ENCODE results near the gene ABCB7.
"Not testable (repeated sequence)": the region's sequence is repeated elsewhere in the genome, so short reads cannot be mapped to it uniquely, and the experiment has no call there.

ABCB7 gene

GRCh38 chrX:75074475-75074874, 81.6 kb downstream of the ABCB7 start:
- H3K27ac ChIP-seq (ENCODE audit: low read depth, low read length), result no peak overlapping the region
- H3K9ac ChIP-seq (ENCODE audit: low read length), result no peak overlapping the region
- H3K4me3 ChIP-seq (ENCODE audit: low read length), result no peak overlapping the region
- no peaks in the 10 kb centered on the region for H3K36me3 ChIP-seq (ENCODE audit: control insufficient read depth, insufficient read depth, low read length)
- no peaks in the 10 kb centered on the region for H3K4me1 ChIP-seq (ENCODE audit: control insufficient read depth, insufficient read depth, low read length)
- H3K27me3 ChIP-seq (ENCODE audit: control insufficient read depth, insufficient read depth, low read length), result no peaks in the 10 kb centered on the region

GRCh38 chrX:75071334-75071733, 84.7 kb downstream of the ABCB7 start:
- Histone ChIP-seq H3K27me3 (ENCODE audit: control insufficient read depth, insufficient read depth, low read length) (no peaks in the 10 kb centered on the region), H3K4me3 (ENCODE audit: low read length) (no peak overlapping the region), H3K9ac (ENCODE audit: low read length) (no peak overlapping the region), H3K36me3 (ENCODE audit: control insufficient read depth, insufficient read depth, low read length) (no peaks in the 10 kb centered on the region), H3K27ac (ENCODE audit: low read depth, low read length) (no peak overlapping the region), H3K4me1 (ENCODE audit: control insufficient read depth, insufficient read depth, low read length) (no peaks in the 10 kb centered on the region)

- Histone ChIP-seq H3K27ac (ENCODE audit: low read depth, low read length) (no peak overlapping the region), H3K4me1 (ENCODE audit: control insufficient read depth, insufficient read depth, low read length) (no peaks in the 10 kb centered on the region), H3K27me3 (ENCODE audit: control insufficient read depth, insufficient read depth, low read length) (no peaks in the 10 kb centered on the region), H3K9ac (ENCODE audit: low read length) (no peak overlapping the region), H3K36me3 (ENCODE audit: control insufficient read depth, insufficient read depth, low read length) (no peaks in the 10 kb centered on the region), H3K4me3 (ENCODE audit: low read length) (no peak overlapping the region)
Measured at GRCh38 chrX:75067931-75068330, 88.2 kb downstream of the ABCB7 start.

GRCh38 chrX:75061701-75062100, 94.4 kb downstream of the ABCB7 start:
- no peak overlapping the region for H3K9ac ChIP-seq (ENCODE audit: low read length)
- no peaks in the 10 kb centered on the region for H3K36me3 ChIP-seq (ENCODE audit: control insufficient read depth, insufficient read depth, low read length)
- H3K4me3 ChIP-seq (ENCODE audit: low read length), result no peak overlapping the region
- no peaks in the 10 kb centered on the region for H3K4me1 ChIP-seq (ENCODE audit: control insufficient read depth, insufficient read depth, low read length)
- H3K27me3 ChIP-seq (ENCODE audit: control insufficient read depth, insufficient read depth, low read length), result no peaks in the 10 kb centered on the region
- H3K27ac ChIP-seq (ENCODE audit: low read depth, low read length), result no peak overlapping the region

GRCh38 chrX:75051047-75051446, 105.0 kb downstream of the ABCB7 start:
- Histone ChIP-seq H3K4me1 (ENCODE audit: control insufficient read depth, insufficient read depth, low read length) (no peaks in the 10 kb centered on the region), H3K9ac (ENCODE audit: low read length) (no peak overlapping the region), H3K27me3 (ENCODE audit: control insufficient read depth, insufficient read depth, low read length) (no peaks in the 10 kb centered on the region), H3K27ac (ENCODE audit: low read depth, low read length) (no peak overlapping the region), H3K4me3 (ENCODE audit: low read length) (no peak overlapping the region), H3K36me3 (ENCODE audit: control insufficient read depth, insufficient read depth, low read length) (no peaks in the 10 kb centered on the region)

GRCh38 chrX:75045369-75045768, 110.7 kb downstream of the ABCB7 start:
- Histone ChIP-seq H3K4me3 (ENCODE audit: low read length) (no peak overlapping the region), H3K36me3 (ENCODE audit: control insufficient read depth, insufficient read depth, low read length) (no peaks in the 10 kb centered on the region), H3K27ac (ENCODE audit: low read depth, low read length) (no peak overlapping the region), H3K4me1 (ENCODE audit: control insufficient read depth, insufficient read depth, low read length) (no peaks in the 10 kb centered on the region), H3K9ac (ENCODE audit: low read length) (no peak overlapping the region), H3K27me3 (ENCODE audit: control insufficient read depth, insufficient read depth, low read length) (no peaks in the 10 kb centered on the region)

- not testable (repeated sequence) for H3K9ac ChIP-seq (ENCODE audit: low read length); H3K27me3 ChIP-seq (ENCODE audit: control insufficient read depth, insufficient read depth, low read length); H3K36me3 ChIP-seq (ENCODE audit: control insufficient read depth, insufficient read depth, low read length); H3K4me3 ChIP-seq (ENCODE audit: low read length); H3K4me1 ChIP-seq (ENCODE audit: control insufficient read depth, insufficient read depth, low read length); H3K27ac ChIP-seq (ENCODE audit: low read depth, low read length)
Measured at GRCh38 chrX:75044142-75044541, 111.9 kb downstream of the ABCB7 start.

- no peaks in the 10 kb centered on the region for H3K27me3 ChIP-seq (ENCODE audit: control insufficient read depth, insufficient read depth, low read length)
Measured at GRCh38 chrX:75038925-75039324, 117.2 kb downstream of the ABCB7 start.

More at GRCh38 chrX:75038925-75039324, 117.2 kb downstream of the ABCB7 start:
- Histone ChIP-seq H3K4me3 (ENCODE audit: low read length) (no peak overlapping the region), H3K27ac (ENCODE audit: low read depth, low read length) (no peak overlapping the region), H3K4me1 (ENCODE audit: control insufficient read depth, insufficient read depth, low read length) (no peaks in the 10 kb centered on the region), H3K36me3 (ENCODE audit: control insufficient read depth, insufficient read depth, low read length) (no peaks in the 10 kb centered on the region), H3K9ac (ENCODE audit: low read length) (no peak overlapping the region)
